HEK293T (cell line): ENCODE measurements around the gene OPCML.

Experiments
- ARNT ChIP-seq: fragments of 450-650 bp; IDR thresholded peaks from 2 replicates; pipeline ENCODE4 v1.6.1; 2017; ENCODE audit warnings: mild to moderate bottlenecking
- BHLHE40 ChIP-seq: fragments of 450-650 bp; IDR thresholded peaks from 2 replicates; pipeline ENCODE4 v1.6.1; 2016; ENCODE audit warnings: mild to moderate bottlenecking, moderate library complexity, borderline replicate concordance
- CTBP1 ChIP-seq: fragments of 450-650 bp; IDR thresholded peaks from 2 replicates; pipeline ENCODE4 v1.6.1; 2016; ENCODE audit warnings: borderline replicate concordance
- FOXK2 ChIP-seq: fragments of 450-650 bp; IDR thresholded peaks from 2 replicates; pipeline ENCODE4 v1.6.1; 2016; ENCODE audit warnings: mild to moderate bottlenecking
- FOXM1 ChIP-seq: fragments of 450-650 bp; IDR thresholded peaks from 2 replicates; pipeline ENCODE4 v1.6.1; 2017; ENCODE audit warnings: mild to moderate bottlenecking, borderline replicate concordance
- L3MBTL2 ChIP-seq: fragments of 450-650 bp; conservative IDR thresholded peaks from 2 replicates; pipeline ENCODE4 v1.6.1; 2016; ENCODE audit warnings: mild to moderate bottlenecking
- NFRKB ChIP-seq: fragments of 450-650 bp; IDR thresholded peaks from 2 replicates; pipeline ENCODE4 v1.6.1; 2016; ENCODE audit warnings: mild to moderate bottlenecking, moderate library complexity
- SP1 ChIP-seq: fragments of 450-650 bp; IDR thresholded peaks from 2 replicates; pipeline ENCODE4 v1.6.1; 2017
- SUZ12 ChIP-seq: fragments of 450-650 bp; IDR thresholded peaks from 2 replicates; pipeline ENCODE4 v1.6.1; 2016; ENCODE audit warnings: mild to moderate bottlenecking
- TF ChIP-seq, protein P1 (sequence below): fragments of 450-650 bp; IDR thresholded peaks from 2 replicates; pipeline ENCODE4 v1.6.1; 2016

DNA sequence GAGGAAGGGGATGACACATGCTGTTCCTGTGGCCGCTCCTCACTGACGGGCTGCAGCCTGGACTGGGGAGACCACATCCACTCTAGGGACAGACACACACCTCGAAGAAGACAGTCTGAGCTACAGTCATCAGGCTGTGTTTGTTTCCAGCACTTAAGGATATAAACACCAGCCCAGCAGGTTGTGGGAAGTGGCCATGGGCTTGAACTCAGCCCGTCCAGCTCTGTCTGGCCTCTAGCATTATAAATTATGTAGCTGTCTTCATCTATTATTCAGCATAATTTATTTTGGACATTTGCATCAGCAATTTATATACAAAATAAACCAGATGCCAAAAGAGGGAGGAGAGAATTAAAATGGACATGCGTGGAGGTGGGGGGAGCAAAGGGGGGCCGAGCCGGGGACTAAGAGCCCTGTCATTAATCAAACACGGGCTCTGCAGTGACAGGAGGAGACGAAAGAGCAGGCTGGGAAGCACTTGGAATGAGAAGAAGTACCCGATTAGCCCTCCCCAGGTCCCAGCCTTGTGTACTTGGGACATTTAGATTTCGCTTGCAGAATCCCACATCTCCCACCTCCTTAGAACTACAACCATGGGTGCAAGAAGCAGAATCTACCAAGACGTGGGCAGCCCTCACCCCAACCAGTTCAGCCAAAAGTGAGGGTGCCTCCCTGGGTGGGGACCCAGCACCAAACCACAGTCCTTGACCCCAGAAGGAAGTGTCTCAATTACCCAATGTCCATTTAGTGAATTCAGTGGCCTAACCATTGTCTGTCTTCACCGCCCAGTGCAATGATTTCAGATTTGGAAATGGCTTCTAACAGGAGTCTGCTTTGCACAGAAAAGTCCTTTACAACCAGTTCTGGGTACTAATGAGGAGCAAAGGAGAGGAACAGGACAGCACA, 309.6 kb downstream of the OPCML start:
- no peak for TF ChIP-seq FOXK2
- no peak for TF ChIP-seq CTBP1
- TF ChIP-seq BHLHE40 = no peak
- TF ChIP-seq FOXM1 = no peak
- TF ChIP-seq SUZ12 = no peak
- no peak for TF ChIP-seq ARNT
- TF ChIP-seq, protein P1, sequence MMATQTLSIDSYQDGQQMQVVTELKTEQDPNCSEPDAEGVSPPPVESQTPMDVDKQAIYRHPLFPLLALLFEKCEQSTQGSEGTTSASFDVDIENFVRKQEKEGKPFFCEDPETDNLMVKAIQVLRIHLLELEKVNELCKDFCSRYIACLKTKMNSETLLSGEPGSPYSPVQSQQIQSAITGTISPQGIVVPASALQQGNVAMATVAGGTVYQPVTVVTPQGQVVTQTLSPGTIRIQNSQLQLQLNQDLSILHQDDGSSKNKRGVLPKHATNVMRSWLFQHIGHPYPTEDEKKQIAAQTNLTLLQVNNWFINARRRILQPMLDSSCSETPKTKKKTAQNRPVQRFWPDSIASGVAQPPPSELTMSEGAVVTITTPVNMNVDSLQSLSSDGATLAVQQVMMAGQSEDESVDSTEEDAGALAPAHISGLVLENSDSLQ = no peak
- TF ChIP-seq NFRKB = no peak
- TF ChIP-seq L3MBTL2 = no peak
- no peak for TF ChIP-seq SP1
